Adrenal gland (tissue), 12 donors: ENCODE data around the gene ARHGAP21. TPM values are rescaled to one million over a fixed set of nuclear protein-coding genes. Genes with fewer than 3 reads are reported as not detected.

Experiments used
- DNase-seq, 7 donors: peaks; one replicate each; pipeline ENCODE4 v3.0.0-alpha.2; 2019 to 2020
- H3K27ac ChIP-seq, 5 donors: fragments of 200-600 bp; sonication (generic) in 4 of 5; 1 replicate in 3 of 5; 2 replicates in 2 of 5; pipeline versions ENCODE4 v1.5.1 to v1.8.0; 2016 to 2020; ENCODE audit warnings: mild to moderate bottlenecking in 1 of 5
- H3K27me3 ChIP-seq: fragments of 200-600 bp; 2 replicates; pipeline ENCODE4 v1.8.0; 2021
- H3K36me3 ChIP-seq, 2 donors: fragments of 200-600 bp; replicated peaks in 1 of 2; 1 replicate in 1 of 2; 2 replicates in 1 of 2; pipeline versions ENCODE4 v1.5.1 to v1.8.0; 2018 to 2022
- H3K4me1 ChIP-seq, 2 donors: fragments of 200-600 bp; replicated peaks in 1 of 2; 1 replicate in 1 of 2; 2 replicates in 1 of 2; pipeline versions ENCODE4 v1.5.1 to v1.8.0; 2018 to 2021
- H3K4me3 ChIP-seq, 4 donors: fragments of 200-600 bp; sonication (generic) in 3 of 4; one replicate each; pipeline ENCODE4 v1.5.1; 2016 to 2018
- H3K9me3 ChIP-seq, 3 donors: fragments of 200-600 bp; sonication (generic) in 1 of 3; replicated peaks in 1 of 3; 1 replicate in 2 of 3; 2 replicates in 1 of 3; pipeline versions ENCODE4 v1.5.1 to v1.8.0; 2016 to 2021
- CTCF ChIP-seq, 6 experiments: fragments of 450-650 bp in 4 of 6; fragments of 200-600 bp in 2 of 6; sonication (generic) in 1 of 6; IDR thresholded peaks; 1 replicate in 5 of 6; 2 replicates in 1 of 6; pipeline versions ENCODE4 v1.5.1 to v1.8.0; 2016 to 2021; ENCODE audit warnings: antibody characterized with exemption in 6 of 6, mild to moderate bottlenecking in 2 of 6, moderate library complexity in 1 of 6
- POLR2A ChIP-seq, 2 donors: fragments of 450-650 bp; IDR thresholded peaks; one replicate each; pipeline ENCODE4 v1.6.1; 2017; ENCODE audit warnings: antibody characterized with exemption in 2 of 2, mild to moderate bottlenecking in 2 of 2, moderate library complexity in 1 of 2
- WGBS, 4 donors: extraction: QIAGEN DNeasy Blood & Tissue Kit in 2 of 4; methylation state at CpG; one replicate each; pipeline versions ENCODE4 v1.1.5 to v1.1.7; 2013 to 2017; 5-methylcytosine and 5-hydroxymethylcytosine counted together
- intact Hi-C, 2 donors: fragments of 100-400 bp; cut with DNase I; formaldehyde crosslinking; loops; one replicate each; pipeline versions ENCODE4 v1.14.1 to v1.15.0; 2022 to 2023
- polyA plus RNA-seq, 3 donors: library from polyadenylated mRNA; stranded (reverse); fragments of 200-250 nt in 2 of 3; fragments of 350-450 nt in 1 of 3; fragmentation: Illumina TruSeq in 1 of 3; extraction: RNeasy Lipid Tissue Mini Kit (QIAGEN cat#74804) in 1 of 3; gene quantifications; one replicate each; pipeline ENCODE4 v1.2.3, GENCODE V29; 2013 to 2014
- total RNA-seq, 9 donors: library from RNA; depleted of rRNA in 4 of 9; stranded (reverse); fragments of >200 nt in 4 of 9; fragments of 120-200 nt in 1 of 9; fragmentation: NEBNext Ultra II Directional in 1 of 9; extraction: Animal tissue kit (Norgen Biotek cat#: 25700) in 1 of 9; gene quantifications; one replicate each; pipeline versions ENCODE4 v1.1.0 to v1.2.4, GENCODE V29; 2013 to 2023
- donor health status: healthy with polysubstance abuse.
- donor health status: Bipolar disorder and iron deficiency.
- donor health status: DM: yes; HTN: yes; CAD: no.
- donor health status: DM: no; HTN: no; CAD: no.
- donor health status: DM: no; HTN: no; CAD: no.
- donor health status: DM: yes; HTN: yes; CAD: no.

The ARHGAP21 gene
- total and polyA plus RNA-seq, 12 donors = 45.2 to 160 (median 107) TPM

DNA sequence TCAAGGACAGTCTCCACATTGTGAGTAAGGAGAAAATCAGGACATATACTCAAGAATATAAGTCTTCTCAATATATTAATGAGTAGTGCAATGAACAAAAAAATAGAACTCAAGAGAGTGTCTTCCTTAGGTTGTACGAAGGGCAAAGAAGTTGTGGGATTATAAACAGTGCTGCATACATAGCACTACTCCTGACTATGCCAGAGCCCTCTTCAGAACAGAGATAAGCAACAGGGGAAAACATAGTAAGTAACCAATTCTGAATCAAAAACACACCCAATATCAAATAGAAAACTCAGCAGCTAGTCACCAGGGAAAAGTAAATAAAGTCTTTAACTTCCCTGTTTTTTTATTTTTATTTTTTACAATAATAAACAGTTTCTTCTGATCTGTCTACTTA lies 10.6 kb downstream of the ARHGAP21 start:
- Histone ChIP-seq H3K27ac (peak overlapping the region in 2 of 5 donors; percentile 16 to 19), H3K36me3 (no peaks in the 10 kb centered on the region), H3K4me3 (no peak overlapping the region), H3K27me3 (no peaks in the 10 kb centered on the region), H3K9me3 (no peaks in the 10 kb centered on the region), H3K4me1 (peaks cover 27 to 62% of the 10 kb centered on the region in 2 donors)
- WGBS, 4 donors = 42 to 76% (median 58%) methylated on average over 1 of the region's 1 CpG
- intact Hi-C loops = no loop called here
- TF ChIP-seq CTCF (IDR thresholded peaks at IDR 0.05) (no peak), POLR2A (IDR thresholded peaks at IDR 0.05) (no peak)
- no peak for DNase-seq

GRCh38 chr10:24711465-24711864 lies 12.2 kb downstream of the ARHGAP21 start:
- intact Hi-C loops = no loop called here
- WGBS, 4 donors = 52 to 74% (median 68%) methylated on average over 2 of the region's 2 CpGs
- no peak for DNase-seq
- TF ChIP-seq POLR2A (IDR thresholded peaks at IDR 0.05) (no peak), CTCF (IDR thresholded peaks at IDR 0.05) (no peak)
- no peak overlapping the region for H3K27ac ChIP-seq
- H3K27me3 ChIP-seq = no peaks in the 10 kb centered on the region
- H3K4me3 ChIP-seq = no peak overlapping the region
- H3K4me1 ChIP-seq = peaks cover 18 to 62% of the 10 kb centered on the region in 2 donors
- H3K9me3 ChIP-seq = no peaks in the 10 kb centered on the region
- no peaks in the 10 kb centered on the region for H3K36me3 ChIP-seq

DNA sequence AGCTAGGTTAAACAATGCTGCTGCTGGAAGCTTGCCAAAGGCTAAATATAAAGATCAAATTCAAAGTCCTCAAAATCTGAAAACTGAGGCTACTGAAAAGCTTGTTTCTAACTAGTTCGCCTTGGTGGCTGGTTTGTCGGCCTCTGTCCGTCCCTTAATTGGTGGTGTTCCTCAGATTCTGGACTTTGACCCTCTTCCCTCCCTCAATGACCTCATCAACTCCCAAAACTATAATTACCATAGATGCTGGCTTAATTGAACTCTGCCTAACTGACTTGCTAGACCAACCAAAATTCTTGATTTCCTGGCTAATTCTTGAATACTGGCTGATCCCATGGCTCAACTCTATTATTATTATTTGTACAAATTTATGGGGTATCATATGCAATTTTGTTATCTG lies 15.6 kb downstream of the ARHGAP21 start:
- Histone ChIP-seq H3K4me1 (peaks cover 23 to 53% of the 10 kb centered on the region in 2 donors), H3K36me3 (no peaks in the 10 kb centered on the region), H3K4me3 (no peak overlapping the region), H3K27ac (no peak overlapping the region), H3K9me3 (no peaks in the 10 kb centered on the region), H3K27me3 (no peaks in the 10 kb centered on the region)
- WGBS, 4 donors = 91 to 94% (median 92%) methylated on average over 3 of the region's 3 CpGs
- no peak for DNase-seq
- TF ChIP-seq POLR2A (IDR thresholded peaks at IDR 0.05) (no peak), CTCF (IDR thresholded peaks at IDR 0.05) (no peak)
- intact Hi-C loops = no loop called here

DNA sequence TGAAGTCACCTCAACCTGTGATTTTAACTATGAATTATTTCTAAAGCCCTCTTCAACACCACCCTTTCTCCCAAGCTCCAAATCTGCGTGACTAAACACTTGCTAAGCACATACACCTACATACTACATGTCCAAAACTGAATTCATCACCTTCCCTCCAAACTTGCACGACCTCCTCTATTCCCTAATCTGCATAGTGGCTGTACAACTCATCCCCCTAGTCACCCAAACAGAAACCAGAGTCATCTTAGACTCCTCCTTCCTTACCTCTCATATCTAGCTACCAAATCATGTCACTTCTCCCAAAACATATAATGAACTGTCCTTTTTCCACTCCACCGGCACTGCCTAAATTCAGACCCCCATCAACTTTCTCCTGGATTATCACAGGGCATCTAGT lies 16.2 kb downstream of the ARHGAP21 start:
- Histone ChIP-seq H3K27ac (no peak overlapping the region), H3K4me1 (peaks cover 17 to 46% of the 10 kb centered on the region in 2 donors), H3K9me3 (no peaks in the 10 kb centered on the region), H3K36me3 (no peaks in the 10 kb centered on the region), H3K4me3 (no peak overlapping the region), H3K27me3 (no peaks in the 10 kb centered on the region)
- 81 to 89% (median 87%) methylated on average over 3 of the region's 3 CpGs for WGBS, 4 donors
- intact Hi-C loops = no loop called here
- DNase-seq = no peak
- TF ChIP-seq POLR2A (IDR thresholded peaks at IDR 0.05) (no peak), CTCF (IDR thresholded peaks at IDR 0.05) (no peak)
